SK-N-MC (cell line): ENCODE measurements around the gene CLSTN2.

Source experiments
- EZH2 ChIP-seq: fragments of 200-600 bp; sonication (generic); IDR thresholded peaks from one replicate; pipeline ENCODE4 v1.6.1; 2017; ENCODE audit warnings: antibody characterized with exemption
- FOXP2 ChIP-seq: optimal IDR thresholded peaks from 2 replicates; pipeline ENCODE3; 2011; ENCODE audit warnings: mild to moderate bottlenecking, moderate library complexity; ENCODE audit not compliant: insufficient read depth; ENCODE audit errors: extremely low read length, control extremely low read depth
- POLR2AphosphoS5 ChIP-seq: IDR thresholded peaks from 2 replicates; pipeline ENCODE4 v1.6.1; 2012; ENCODE audit warnings: mild to moderate bottlenecking, low read depth, low read length, borderline replicate concordance

DNA sequence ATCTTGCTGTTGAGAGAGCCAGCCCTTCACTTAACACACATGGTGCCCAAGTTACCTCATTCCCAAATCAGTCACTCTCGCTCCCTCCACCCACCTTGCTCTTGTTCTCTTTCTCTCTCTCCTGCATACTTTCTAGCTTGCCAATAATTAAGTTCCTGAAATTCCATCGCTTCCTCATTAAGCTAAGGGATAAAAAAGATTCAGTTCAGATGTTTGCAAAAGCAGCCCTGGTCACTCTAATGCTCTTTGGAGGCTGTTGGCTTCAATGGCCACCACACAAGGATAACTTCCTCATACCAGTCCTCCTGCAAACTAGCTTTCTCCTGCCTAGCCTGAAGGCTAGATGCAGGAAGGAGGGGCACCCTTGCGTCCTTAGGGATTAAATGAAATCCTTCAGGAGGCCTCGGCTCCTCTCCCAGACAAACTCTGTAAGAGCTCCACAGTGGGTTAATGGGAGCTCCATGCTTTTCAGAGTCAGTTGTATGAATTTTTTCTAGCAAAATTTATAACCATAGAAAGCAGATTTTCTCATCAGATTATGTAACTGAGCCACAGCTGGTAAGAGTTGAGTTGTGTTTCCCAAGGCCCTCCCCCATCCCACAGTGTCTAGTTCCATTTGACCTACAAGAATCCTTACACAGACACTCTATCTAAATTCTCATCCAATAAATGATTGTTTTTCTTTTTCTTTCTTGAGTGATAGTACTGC, 566.2 kb downstream of the CLSTN2 start:
- TF ChIP-seq POLR2AphosphoS5 (no peak), EZH2 (no peak), FOXP2 (no peak)
